Middle frontal gyrus (tissue), 1 donor: ENCODE data around the gene ELF3.
"Not testable (repeated sequence)": the region's sequence is repeated elsewhere in the genome, so short reads cannot be mapped to it uniquely, and the experiment has no call there.

Experiments
- DNase-seq: peaks from one replicate; pipeline ENCODE4 v3.0.0-alpha.2; 2015; ENCODE audit warnings: low spot score; ENCODE audit errors: extremely low spot score

ELF3 gene

DNA sequence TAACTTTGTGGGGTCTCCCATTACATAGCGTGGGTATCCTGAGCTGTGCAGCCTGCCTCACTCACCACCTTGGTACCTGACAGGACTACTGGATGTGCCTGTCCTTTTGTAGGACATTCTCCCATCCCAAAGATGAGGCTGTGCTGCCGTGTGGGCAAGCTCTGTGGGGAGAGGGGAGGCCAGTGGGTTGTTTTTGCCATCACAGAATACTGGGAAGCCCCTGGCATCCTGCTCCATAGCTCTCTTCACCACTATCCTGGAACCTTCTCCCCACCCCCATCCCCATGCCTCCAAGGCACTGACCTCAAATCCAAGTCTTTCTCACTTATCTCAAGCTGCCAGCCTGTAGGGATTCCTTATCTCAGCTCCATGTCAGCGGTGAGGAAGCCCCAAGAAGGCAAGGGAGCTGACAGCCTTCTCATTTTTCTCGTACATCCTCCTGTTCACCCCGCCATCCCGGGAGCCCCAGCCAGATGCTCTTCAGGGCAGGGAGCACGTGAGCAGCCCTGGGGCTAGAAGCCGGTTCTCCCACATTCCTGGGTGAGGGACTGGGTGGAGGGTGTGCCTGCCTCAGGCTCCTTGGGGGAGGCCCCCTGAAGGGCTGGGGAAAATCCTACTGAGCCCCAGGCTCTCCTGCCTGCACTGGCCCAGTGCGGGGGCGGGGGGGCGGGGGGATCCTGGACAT lies 2.4 kb upstream of the ELF3 start:
- DNase-seq, result no peak

DNA sequence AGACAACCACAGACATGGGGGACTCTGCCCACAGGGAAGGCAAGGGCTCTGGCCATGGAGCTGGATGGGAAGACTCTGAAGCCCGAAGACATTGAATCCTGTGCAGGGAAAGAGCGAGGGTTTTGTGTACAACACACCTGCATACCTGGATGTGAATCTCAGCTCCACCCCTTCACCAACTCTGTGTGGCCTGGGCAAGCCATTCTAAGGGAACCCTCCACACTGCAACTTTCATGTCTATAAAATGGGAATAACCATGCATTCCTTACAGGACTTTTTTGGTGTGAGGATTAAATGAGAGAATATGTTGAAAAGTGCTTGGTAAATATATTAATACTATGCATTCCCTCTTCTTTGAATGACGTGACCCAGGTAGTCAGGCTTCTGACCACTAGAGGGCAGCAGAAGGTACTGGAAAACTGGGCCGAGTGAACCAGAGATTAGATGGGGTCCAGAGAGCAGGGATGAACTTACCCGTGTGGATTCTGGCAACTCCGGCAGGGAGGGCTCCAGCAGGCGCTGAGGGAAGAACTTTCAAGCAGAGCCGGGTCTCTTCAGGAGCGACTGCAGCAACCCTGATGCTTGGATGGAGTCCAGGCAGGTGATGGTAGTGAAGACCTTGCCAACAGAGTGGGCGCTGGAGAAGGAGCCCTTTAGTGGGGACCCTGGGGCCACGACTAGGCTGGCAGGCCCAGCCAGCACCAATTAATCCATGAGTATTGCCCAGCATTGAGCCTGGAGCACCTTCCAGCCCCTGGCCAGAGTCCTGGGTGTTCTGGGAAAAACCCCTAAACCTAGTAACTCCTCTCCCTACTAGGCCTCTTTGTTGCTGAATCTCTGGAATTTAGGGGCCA lies 834 bp upstream of the ELF3 start:
- DNase-seq, result peak; percentile 64

DNA sequence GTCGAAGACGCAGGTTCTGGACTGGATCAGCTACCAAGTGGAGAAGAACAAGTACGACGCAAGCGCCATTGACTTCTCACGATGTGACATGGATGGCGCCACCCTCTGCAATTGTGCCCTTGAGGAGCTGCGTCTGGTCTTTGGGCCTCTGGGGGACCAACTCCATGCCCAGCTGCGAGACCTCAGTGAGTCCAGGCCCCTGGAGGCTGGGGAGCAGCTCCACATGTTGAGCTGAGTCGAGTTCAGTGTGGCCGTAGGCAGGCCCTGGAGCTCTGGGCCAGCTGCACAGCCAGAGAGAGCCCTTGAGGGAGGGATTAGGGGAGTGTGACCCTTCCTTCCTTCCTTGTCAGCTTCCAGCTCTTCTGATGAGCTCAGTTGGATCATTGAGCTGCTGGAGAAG lies 1.6 kb downstream of the ELF3 start:
- DNase-seq, result no peak

DNA sequence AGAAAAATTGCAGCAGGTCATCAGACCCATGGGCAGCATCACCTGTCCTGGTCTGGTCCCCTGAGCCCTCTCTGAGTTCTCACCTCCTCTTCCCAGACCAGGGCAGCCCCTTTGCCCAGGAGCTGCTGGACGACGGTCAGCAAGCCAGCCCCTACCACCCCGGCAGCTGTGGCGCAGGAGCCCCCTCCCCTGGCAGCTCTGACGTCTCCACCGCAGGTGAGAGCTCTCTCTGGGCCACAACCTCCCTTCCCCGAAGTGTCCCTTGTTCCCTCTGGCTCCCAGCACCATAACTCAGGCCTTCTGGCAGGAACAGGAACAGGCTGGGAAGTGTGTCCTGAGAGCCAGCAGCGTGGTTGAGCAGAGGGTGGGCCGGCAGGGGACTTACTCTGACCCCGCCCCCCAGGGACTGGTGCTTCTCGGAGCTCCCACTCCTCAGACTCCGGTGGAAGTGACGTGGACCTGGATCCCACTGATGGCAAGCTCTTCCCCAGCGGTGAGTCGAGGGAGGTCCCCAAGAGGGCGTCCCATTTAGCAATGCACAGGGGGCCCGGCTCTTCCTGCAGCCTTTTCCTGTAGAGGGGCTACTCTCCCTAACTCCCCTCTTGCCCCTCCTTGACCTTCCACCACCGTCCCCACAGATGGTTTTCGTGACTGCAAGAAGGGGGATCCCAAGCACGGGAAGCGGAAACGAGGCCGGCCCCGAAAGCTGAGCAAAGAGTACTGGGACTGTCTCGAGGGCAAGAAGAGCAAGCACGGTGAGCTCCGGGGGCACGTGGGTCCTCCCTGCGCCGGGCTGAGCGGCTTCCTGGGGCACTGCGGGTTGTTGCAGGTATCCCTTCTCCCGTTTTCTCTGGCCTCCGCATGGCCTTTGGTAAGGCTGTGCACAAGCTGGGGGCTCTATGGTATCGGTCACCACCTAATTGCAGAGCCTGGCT lies 2.4 kb downstream of the ELF3 start:
- no peak for DNase-seq

DNA sequence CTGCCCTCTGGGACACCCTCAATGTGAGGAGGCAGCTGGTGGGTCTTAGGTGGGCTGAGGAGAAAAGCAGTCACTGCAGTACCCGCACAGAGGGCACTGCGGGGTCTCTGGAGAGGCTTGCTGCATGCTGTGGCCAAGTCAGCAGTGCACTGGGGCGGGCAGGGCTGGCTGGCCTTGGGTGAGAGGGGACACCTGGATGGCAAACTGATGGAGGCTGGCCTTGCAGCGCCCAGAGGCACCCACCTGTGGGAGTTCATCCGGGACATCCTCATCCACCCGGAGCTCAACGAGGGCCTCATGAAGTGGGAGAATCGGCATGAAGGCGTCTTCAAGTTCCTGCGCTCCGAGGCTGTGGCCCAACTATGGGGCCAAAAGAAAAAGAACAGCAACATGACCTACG lies 3.2 kb downstream of the ELF3 start:
- no peak for DNase-seq

DNA sequence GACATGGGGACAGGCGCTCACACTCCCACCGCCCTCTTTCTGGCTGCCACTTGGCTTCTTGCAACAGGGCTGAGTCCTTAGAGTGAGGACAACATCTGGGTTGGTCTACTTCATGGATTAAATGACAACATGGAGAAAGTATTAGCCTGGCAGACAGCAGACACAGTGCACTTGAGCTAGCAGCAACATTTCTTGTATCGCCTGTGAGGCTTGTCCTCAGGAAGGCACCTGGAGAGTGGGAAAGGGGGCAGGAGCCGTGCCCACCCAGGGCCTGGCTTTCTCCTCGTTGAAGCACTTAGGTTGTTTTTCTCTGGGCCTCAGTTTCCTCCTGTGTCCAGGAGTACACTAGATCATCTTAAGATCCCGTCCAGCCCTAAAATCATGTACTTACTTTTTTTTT lies 3.7 kb downstream of the ELF3 start:
- DNase-seq, result no peak

DNA sequence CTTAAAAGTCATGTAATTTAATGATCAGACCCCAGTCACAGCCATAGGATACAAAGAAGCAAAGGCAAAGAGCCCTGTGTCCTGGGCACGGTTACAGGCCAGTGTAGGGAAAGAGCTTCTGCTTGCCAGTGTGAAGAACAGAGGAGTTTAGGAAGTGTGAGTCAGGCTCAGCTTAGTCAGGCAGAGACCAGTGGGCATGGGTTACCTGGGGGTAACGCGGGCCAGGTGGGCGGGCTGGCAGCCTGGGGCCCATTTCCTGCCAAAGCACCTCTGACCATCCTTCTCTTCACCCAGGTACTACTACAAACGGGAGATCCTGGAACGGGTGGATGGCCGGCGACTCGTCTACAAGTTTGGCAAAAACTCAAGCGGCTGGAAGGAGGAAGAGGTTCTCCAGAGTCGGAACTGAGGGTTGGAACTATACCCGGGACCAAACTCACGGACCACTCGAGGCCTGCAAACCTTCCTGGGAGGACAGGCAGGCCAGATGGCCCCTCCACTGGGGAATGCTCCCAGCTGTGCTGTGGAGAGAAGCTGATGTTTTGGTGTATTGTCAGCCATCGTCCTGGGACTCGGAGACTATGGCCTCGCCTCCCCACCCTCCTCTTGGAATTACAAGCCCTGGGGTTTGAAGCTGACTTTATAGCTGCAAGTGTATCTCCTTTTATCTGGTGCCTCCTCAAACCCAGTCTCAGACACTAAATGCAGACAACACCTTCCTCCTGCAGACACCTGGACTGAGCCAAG lies 4.7 kb downstream of the ELF3 start:
- no peak for DNase-seq

DNA sequence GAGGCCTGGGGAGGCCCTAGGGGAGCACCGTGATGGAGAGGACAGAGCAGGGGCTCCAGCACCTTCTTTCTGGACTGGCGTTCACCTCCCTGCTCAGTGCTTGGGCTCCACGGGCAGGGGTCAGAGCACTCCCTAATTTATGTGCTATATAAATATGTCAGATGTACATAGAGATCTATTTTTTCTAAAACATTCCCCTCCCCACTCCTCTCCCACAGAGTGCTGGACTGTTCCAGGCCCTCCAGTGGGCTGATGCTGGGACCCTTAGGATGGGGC lies 5.2 kb downstream of the ELF3 start:
- no peak for DNase-seq

DNA sequence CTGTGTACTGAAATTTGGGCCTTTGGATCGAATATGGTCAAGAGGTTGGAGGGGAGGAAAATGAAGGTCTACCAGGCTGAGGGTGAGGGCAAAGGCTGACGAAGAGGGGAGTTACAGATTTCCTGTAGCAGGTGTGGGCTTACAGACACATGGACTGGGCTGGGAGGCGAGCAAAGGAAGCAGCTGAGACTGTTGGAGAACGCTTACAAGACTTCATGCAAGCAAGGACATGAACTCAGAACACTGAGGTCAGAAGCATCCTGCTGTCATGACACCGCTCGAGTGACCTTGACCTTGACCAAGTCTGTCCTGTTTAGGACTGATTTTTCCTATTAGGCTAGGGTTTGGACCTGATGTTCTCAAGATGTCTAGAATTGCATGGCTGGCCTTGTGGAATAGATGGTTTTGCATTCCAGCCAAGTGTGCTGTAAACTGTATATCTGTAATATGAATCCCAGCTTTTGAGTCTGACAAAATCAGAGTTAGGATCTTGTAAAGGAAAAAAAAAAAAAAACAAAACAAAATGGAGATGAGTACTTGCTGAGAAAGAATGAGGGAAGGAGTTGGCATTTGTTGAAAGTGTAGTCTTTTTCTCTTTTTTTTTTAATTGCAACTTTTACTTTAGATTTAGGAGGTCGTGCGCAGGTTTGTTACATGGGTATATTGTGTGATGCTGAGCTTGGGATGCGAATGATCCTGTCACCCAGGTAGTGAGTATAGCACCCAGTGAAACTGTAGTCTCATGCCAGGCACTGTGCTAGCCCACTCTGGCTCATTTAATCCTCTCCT lies 5.8 kb downstream of the ELF3 start:
- DNase-seq, result no peak

DNA sequence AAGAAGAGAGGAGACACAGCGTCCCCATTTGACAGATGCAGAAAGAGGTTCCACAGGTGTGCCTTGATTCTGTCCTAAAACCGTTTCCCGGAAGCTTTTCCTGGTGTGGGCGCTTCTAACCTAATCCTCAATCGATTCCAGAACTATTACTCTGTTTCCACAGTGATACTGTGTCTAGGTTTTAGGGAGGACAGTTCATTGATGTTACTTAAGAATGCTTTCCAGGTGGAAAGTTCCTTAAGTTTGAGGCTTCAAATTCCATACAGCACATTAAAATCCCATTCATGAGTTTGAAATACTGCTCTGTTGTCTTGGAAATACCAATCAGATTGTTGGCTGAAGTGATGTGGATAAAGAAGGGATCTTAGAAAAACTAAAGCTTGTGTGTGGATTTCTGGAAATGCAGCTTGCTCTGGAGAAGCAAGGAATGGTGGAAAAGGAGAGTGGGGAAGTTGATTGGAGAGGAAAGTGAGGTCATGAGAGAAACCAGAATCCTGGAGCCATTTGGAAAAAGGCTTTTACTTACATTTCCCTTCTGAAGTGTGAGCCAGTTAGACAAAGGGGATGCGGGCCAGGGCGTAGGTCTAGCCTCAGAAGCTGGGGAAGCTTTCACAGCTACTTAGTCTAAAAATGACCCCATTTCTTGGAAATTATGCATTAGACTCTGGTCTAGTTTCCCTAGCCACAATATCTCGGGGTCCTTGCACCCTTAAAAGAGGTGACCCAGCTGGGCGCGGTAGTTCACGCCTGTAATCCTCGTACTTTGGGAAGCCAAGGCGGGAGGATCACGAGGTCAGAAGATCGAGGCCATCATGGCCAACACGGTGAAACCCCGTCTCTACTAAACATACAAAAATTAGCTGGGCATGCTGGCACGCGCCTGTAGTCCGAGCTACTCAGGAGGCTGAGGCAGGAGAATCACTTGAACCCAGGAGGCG lies 6.7 kb downstream of the ELF3 start:
- DNase-seq, result no peak

DNA sequence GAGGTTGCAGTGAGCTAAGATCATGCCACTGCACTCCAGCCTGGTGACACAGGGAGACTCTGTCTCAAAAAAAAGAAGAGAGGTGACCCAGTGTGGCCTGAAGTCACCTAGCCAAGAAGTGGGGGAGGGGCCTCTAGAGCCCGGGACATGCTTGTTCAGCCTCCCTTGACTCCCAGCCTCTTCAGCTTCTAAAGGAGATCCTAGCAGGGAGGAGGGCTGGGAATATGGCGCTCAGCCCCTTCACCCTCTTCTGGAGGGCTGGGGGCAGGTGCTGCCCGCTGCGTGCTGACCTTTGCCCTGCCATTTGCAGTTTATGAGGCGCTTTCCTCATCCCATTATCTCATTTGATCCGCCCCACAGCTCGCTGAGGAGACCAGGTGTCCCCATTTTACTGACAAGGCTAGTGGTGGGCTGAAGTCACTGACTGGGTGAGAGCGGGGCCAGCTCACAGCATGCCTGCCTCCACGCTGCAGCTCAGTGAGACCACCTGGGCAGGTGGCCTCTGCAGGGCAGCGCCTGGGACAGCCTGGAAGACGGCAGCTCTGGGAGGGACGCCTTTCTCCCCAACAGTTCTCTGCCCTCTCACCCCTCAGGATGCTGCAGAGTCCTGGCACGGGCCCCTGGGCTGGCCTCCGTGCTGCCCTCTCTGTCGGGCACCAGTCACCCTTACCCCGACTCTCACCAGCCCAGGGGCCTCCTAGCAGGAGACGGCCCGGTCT lies 7.5 kb downstream of the ELF3 start:
- no peak for DNase-seq

DNA sequence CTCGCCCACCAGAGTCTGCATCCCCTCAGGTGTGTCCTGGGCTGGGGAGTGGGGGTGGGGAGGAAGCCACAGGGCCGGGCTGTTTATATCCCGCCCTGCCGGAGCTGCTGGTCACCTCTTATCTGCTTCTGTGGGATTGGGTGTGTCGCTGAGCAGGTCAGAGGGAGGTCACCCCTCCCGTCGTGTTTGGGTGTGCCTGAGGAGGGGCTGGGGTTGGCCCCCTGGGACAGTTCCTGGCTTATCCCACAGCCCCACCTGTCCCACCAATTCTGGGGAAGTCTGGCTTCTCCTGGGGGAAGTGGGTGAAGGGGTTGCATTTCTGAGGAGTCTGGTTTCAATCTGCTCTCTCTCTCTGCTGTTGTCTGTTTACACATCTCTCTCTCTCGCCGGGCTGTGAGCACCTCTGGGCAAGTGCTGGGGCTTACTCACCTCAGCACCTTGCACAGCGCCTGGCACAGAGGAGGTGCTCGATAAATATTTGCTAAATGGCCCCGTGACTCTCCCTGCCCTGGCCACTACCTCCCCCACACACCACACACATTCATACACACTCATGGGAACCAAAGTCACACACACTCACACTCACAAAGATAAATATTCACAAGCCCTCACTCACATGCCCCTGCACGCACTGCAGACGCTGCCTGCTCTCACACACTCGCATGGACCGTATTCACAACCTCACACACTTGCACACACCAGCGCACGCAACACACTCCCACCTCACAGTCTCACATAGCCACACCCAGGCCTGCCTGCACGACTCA lies 8.3 kb downstream of the ELF3 start:
- DNase-seq, result no peak

DNA sequence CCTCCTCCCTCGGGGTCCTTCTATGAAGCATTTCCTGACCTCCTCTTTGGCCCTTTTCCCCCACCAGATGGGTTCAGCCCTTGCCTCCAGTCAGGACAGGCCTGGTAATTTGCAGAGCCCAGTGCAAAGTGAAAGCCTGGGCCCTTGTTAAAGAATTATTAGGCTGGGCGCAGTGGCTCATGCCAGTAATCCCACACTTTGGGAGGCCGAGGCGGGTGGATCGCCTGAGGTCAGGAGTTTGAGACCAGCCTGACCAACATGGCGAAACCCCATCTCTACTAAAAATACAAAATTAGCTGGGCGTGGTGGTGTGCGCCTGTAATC lies 8.8 kb downstream of the ELF3 start:
- not testable (repeated sequence) for DNase-seq

DNA sequence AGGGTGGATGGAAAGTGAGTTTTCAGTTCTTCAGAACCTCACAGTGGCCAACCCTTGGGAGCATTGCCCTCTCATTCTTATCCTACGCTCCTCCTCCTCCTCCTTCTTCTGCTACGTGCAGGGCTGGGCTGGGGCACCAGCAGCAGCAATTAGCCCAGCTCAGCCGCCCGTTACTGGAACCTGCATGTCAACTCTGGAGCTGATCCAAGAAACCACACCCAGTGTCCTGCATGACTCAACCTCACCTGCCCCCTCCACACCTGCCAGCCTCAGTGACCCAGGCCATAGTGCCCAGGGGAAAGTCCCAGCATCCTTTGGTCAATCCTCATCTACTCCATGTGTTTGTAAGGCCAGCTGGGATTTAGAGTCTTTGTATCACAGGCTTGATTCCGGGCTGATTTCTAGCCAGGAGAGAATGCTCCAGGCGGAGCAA lies 12.6 kb downstream of the ELF3 start:
- DNase-seq, result no peak

DNA sequence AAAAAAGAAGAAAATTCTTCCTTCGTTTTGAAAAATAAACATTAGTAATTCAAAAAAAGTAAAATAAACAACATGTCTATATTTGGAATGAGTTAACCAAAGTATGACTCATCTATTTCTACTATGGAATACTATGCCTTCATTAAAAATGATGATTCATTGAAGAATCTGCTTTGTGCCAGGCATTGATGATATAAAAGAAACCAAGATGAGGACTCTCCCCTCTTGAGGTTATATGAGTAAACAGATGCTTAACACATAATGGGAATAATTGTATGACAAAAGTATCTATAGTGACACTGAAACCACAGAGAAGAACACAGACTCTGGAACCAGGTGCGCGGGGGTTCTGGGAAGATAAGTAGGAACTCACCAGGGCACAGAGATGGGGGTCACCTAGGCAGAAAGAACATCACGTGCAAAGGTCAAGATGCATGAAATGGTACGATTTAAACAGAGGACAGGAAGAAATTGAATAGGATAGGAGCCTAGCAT lies 18.8 kb downstream of the ELF3 start:
- no peak for DNase-seq

DNA sequence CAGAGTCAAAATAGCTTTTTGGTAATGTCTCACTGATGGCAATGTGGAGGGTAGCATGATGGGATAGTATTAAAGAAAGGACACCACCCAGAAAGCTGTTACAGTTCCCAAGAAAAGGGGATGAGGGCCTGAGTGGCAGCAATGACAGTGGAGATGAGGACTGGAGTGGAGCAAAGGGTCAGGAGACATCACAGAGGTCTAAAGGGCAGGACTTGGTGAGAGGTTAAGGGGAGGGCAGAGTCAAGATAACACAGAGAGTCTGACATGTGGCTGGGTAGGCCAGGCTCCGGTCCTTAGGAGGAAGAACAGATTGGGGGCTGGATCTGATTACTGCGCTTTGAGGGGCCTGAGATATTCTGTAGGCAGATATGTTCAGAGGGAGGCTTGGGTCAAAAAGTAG lies 19.3 kb downstream of the ELF3 start:
- no peak for DNase-seq

DNA sequence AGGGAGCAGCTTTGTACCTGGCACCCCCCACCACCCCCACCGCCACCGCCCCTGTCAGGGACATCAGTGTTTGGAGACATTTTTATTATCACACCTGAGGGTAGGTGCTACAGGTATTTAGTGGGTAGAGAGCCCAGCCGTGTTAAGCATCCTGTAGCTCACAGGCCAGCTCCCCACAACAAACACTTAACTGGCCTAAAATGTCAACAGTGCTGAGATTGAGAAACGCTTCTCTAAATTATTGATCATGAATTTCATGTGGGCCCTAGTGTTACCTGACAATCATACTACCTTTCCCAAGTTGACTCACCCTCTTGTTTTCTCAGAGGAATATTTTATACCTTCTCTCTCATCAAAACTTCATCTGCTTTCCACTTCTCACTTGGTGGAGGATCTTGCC lies 21.4 kb downstream of the ELF3 start:
- no peak for DNase-seq

DNA sequence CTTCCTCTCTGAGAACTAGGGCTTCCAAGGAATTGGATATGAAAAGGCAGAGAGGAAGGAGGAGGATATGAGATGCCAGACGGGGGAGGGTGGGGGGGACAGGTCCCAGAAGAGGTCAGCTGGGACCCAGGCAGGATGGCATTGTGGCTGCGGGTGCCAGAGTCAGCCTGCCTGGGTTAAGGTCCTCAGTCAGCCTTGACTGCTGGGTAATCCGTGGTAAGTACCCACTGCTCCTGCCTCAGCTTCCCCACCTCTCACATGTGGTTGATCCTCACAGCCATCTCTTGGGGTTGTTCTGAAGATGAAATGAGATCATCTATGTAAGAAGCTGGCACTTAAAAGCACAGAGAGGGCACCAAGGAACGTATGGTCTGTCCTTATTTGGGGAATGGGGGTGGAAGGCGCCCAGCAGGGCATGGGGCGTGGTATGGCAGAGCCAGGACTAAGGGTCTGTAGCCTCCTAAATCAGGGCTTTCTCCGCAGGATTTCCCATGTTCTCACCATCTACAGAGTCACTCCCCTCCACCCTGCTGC lies 23.8 kb downstream of the ELF3 start:
- no peak for DNase-seq
